ENCODE measurements around the gene ERCC1. TPM values are rescaled to one million over a fixed set of nuclear protein-coding genes. Genes with fewer than 3 reads are reported as not detected.

ERCC1 gene
- total RNA-seq, 1 donor, result 96.3 TPM

GRCh38 chr19:45419396-45419795 is 4.3 kb downstream of the ERCC1 start:
- no peak overlapping the region for H3K4me2 ChIP-seq (ENCODE audit: insufficient read depth, low read length)
- H3K4me3 ChIP-seq (ENCODE audit: insufficient read depth, low read length), result no peak overlapping the region
- peaks cover 52% of the 10 kb centered on the region for H3K79me2 ChIP-seq (ENCODE audit: insufficient read depth, low read length)
- H3K27ac ChIP-seq (ENCODE audit: low read depth, low read length), result no peak overlapping the region
- peaks cover 4% of the 10 kb centered on the region for H4K20me1 ChIP-seq (ENCODE audit: insufficient read depth, low read length)
- H2AFZ ChIP-seq (ENCODE audit: low read length), result no peak overlapping the region
- no peak for DNase-seq (ENCODE audit: insufficient read length, low spot score, missing footprints)
- H3K9me3 ChIP-seq (ENCODE audit: low read depth, low read length), result no peaks in the 10 kb centered on the region
- H3K36me3 ChIP-seq (ENCODE audit: insufficient read depth, low read length), result peaks cover 42% of the 10 kb centered on the region
- H3K4me1 ChIP-seq (ENCODE audit: insufficient read depth, low read length), result peaks cover 20% of the 10 kb centered on the region
- TF ChIP-seq, protein P1, sequence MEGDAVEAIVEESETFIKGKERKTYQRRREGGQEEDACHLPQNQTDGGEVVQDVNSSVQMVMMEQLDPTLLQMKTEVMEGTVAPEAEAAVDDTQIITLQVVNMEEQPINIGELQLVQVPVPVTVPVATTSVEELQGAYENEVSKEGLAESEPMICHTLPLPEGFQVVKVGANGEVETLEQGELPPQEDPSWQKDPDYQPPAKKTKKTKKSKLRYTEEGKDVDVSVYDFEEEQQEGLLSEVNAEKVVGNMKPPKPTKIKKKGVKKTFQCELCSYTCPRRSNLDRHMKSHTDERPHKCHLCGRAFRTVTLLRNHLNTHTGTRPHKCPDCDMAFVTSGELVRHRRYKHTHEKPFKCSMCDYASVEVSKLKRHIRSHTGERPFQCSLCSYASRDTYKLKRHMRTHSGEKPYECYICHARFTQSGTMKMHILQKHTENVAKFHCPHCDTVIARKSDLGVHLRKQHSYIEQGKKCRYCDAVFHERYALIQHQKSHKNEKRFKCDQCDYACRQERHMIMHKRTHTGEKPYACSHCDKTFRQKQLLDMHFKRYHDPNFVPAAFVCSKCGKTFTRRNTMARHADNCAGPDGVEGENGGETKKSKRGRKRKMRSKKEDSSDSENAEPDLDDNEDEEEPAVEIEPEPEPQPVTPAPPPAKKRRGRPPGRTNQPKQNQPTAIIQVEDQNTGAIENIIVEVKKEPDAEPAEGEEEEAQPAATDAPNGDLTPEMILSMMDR (IDR thresholded peaks at IDR 0.05; ENCODE audit: extremely low read depth, low read depth, low read length), result no peak
- no peaks in the 10 kb centered on the region for H3K27me3 ChIP-seq (ENCODE audit: insufficient read depth, low read length)

DNA sequence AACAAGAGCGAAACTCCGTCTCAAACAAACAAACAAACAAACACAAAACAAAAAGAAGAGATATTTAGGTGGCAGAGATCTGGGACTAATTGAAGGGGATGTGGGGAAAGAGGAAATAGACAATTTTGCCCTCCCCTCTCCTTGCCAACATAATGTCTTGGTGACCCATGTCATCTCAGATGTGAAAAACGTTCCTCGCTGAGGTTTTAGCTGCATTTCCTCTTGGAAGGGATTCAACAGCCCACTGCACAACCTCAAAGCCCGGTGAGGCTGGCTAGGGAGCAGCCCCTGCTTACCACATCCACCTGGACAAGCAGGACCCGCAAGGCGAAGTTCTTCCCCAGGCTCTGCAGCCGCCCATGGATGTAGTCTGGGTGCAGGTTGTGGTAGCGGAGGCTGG is 4.9 kb downstream of the ERCC1 start:
- Histone ChIP-seq H3K4me2 (ENCODE audit: insufficient read depth, low read length) (no peak overlapping the region), H3K9me3 (ENCODE audit: low read depth, low read length) (no peaks in the 10 kb centered on the region), H3K4me3 (ENCODE audit: insufficient read depth, low read length) (no peak overlapping the region), H2AFZ (ENCODE audit: low read length) (no peak overlapping the region), H3K4me1 (ENCODE audit: insufficient read depth, low read length) (peaks cover 14% of the 10 kb centered on the region), H3K27ac (ENCODE audit: low read depth, low read length) (no peak overlapping the region), H3K27me3 (ENCODE audit: insufficient read depth, low read length) (no peaks in the 10 kb centered on the region), H3K79me2 (ENCODE audit: insufficient read depth, low read length) (peaks cover 52% of the 10 kb centered on the region), H4K20me1 (ENCODE audit: insufficient read depth, low read length) (peaks cover 4% of the 10 kb centered on the region), H3K36me3 (ENCODE audit: insufficient read depth, low read length) (peaks cover 47% of the 10 kb centered on the region)
- DNase-seq (ENCODE audit: insufficient read length, low spot score, missing footprints), result no peak
- TF ChIP-seq, protein P1 (IDR thresholded peaks at IDR 0.05; ENCODE audit: extremely low read depth, low read depth, low read length), result no peak

DNA sequence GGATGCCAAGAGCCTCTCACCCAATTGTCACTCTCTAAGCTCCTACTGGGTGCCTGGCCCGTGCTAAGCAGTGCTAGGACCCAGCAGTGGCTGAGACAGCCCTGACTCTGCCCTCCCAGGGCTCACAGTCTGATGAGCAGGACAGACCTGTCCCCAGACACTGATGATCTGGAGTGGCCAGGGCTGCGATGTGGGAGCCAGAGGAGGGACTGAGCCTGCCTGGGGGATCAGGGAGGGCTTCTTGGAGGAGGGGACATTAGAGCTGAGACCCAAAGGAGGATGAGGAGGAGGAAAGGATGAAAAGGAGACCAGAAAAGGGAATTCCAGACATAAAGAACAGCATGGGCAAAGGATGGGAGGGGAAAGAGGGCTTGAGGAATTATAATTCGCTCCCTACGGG is 6.6 kb downstream of the ERCC1 start:
- DNase-seq (ENCODE audit: insufficient read length, low spot score, missing footprints), result no peak
- TF ChIP-seq, protein P1 (IDR thresholded peaks at IDR 0.05; ENCODE audit: extremely low read depth, low read depth, low read length), result no peak
- Histone ChIP-seq H3K36me3 (ENCODE audit: insufficient read depth, low read length) (peaks cover 62% of the 10 kb centered on the region), H3K27ac (ENCODE audit: low read depth, low read length) (no peak overlapping the region), H4K20me1 (ENCODE audit: insufficient read depth, low read length) (peaks cover 3% of the 10 kb centered on the region), H3K27me3 (ENCODE audit: insufficient read depth, low read length) (no peaks in the 10 kb centered on the region), H3K4me3 (ENCODE audit: insufficient read depth, low read length) (no peak overlapping the region), H2AFZ (ENCODE audit: low read length) (no peak overlapping the region), H3K4me2 (ENCODE audit: insufficient read depth, low read length) (no peak overlapping the region), H3K4me1 (ENCODE audit: insufficient read depth, low read length) (peaks cover 3% of the 10 kb centered on the region), H3K79me2 (ENCODE audit: insufficient read depth, low read length) (peaks cover 37% of the 10 kb centered on the region), H3K9me3 (ENCODE audit: low read depth, low read length) (no peaks in the 10 kb centered on the region)

- TF ChIP-seq, protein P1 (IDR thresholded peaks at IDR 0.05; ENCODE audit: extremely low read depth, low read depth, low read length), result no peak
- H3K27ac ChIP-seq (ENCODE audit: low read depth, low read length), result no peak overlapping the region
- DNase-seq (ENCODE audit: insufficient read length, low spot score, missing footprints), result no peak
- no peaks in the 10 kb centered on the region for H4K20me1 ChIP-seq (ENCODE audit: insufficient read depth, low read length)
- H2AFZ ChIP-seq (ENCODE audit: low read length), result no peak overlapping the region
- no peak overlapping the region for H3K4me2 ChIP-seq (ENCODE audit: insufficient read depth, low read length)
- peaks cover 17% of the 10 kb centered on the region for H3K79me2 ChIP-seq (ENCODE audit: insufficient read depth, low read length)
- no peaks in the 10 kb centered on the region for H3K9me3 ChIP-seq (ENCODE audit: low read depth, low read length)
- H3K4me3 ChIP-seq (ENCODE audit: insufficient read depth, low read length), result no peak overlapping the region
- H3K4me1 ChIP-seq (ENCODE audit: insufficient read depth, low read length), result no peaks in the 10 kb centered on the region
- H3K36me3 ChIP-seq (ENCODE audit: insufficient read depth, low read length), result peaks cover 59% of the 10 kb centered on the region
- no peaks in the 10 kb centered on the region for H3K27me3 ChIP-seq (ENCODE audit: insufficient read depth, low read length)
Observed at GRCh38 chr19:45414468-45414867, 9.2 kb downstream of the ERCC1 start.
